Measurements from ENCODE around the gene PLS1.
"Not testable (repeated sequence)": the region's sequence is repeated elsewhere in the genome, so short reads cannot be mapped to it uniquely, and the experiment has no call there.

PLS1 gene

DNA sequence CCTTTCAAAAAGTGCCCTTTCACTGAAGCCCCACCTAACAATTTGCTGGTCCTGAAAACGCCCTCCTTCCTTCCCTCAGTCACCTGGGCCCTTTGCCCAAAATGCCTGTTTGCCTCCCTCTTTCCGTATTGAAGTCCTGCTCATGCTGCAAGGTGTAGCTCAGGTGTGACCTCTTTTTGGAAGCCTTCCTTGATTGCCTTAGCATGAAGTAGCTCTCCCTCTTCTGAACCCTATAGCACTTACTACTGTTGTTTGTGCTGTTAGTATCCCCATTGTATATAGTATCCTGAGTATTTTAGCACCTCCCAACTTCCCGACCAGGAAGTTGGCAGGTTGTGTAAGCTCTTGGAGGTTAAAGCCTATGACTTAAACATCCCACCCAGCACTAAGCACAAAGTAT lies 1.7 kb downstream of the PLS1 start:
- no peak for DNase-seq

DNA sequence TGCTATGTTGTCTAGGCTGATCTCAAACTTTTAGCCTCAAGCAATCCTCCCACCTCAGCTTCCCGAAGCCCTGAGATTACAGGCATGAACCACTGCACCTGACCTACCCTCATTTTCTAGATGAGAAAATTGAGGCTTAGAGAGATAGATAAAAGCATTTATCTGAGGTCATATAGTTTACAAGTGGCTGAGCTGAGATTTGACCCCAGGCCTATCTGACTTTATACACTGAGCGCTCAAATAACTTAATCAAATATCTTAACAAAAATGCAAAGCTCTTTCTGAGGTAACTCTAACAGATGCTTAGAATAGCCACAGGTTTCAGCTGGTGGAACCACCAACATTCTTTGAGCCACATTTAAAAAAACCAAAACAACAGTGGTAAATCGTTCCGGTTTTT lies 5.5 kb downstream of the PLS1 start:
- DNase-seq: no peak

DNA sequence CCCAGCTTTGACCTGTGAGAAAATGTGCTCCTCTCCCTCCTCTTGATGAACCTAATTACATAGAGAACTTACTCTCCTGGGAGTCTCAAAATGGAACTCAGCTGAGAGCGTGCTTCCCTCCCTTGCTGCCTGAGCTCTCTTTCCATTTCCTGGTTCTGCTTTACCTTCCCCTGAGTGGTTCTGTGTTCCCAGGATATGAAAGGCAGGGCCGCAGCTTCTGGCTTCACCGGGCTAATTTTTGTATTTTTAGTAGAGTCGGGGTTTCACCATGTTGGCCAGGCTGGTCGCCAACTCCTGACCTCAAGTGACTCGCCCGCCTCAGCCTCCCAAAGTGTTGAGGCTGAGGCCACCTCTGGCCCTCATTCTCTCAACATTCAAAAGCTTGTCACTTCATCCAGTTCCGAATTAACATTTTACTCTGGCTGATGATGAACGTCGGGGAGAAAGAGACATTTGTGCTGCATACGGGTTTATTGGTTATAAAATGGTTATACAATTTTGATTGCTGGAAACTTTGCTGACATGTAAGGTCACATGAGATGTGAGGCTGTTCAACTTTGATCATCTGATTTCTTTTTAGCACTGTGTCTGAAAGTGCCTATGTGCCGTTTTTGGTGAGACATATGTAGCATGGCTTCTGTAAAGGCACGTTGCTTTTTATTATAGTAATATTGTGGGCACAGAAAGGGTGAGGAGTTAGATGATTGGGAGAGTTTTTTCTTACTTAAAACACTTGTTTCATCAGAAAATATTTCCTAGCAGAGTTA lies 6.6 kb downstream of the PLS1 start:
- DNase-seq: no peak

DNA sequence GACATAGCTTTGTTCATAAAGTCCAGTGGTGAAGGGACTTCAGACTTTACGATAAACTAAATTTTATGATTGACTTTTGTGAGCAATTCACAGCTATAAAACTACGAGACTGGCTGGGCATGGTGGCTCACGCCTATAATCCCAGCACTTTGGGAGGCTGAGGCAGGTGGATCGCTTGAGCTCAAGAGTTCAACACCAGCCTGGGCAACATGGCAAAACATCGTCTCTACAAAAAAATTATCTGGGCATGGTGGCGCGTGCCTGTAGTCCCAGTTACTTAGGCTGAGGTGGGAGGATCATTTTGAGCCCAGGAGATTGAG lies 7.2 kb downstream of the PLS1 start:
- not testable (repeated sequence) for DNase-seq

DNA sequence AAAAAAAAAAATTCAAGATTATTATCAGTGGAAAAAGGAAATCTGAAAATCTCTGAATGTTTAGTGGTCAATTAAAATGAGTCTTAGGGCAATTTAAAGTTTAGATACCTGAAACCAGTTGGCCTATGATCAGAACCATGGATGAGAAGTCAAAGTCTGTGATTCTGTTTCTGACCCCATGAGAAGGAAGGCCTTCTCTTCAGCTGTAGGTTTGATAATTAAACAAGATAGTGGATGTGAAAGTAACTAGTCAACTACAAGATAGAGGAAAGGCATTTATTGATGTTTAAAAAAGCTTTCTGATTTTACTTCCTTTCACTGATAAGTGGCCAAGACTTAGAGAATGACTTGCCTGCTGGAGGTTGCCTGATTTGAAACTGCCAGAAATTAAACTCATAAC lies 8.7 kb downstream of the PLS1 start:
- no peak for DNase-seq

DNA sequence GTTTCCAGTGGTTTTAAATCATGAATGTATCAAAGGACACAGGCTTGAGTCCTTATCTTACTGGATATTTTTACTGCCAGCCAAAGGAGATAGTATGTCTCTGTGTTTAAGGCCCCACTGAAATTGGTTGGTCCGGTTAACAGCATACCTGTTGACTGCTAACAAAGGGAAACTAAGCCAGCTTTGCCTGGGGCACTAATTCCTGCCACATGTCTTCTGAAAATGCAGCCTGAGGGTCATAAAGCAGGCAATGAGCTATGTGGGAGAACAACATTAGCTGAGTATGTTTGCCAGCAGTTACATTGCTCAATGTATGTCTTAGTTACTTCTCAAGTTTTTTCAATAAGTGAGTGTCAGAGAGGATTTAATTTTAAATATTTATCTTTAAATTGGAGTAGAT lies 12.4 kb downstream of the PLS1 start:
- no peak for DNase-seq

DNA sequence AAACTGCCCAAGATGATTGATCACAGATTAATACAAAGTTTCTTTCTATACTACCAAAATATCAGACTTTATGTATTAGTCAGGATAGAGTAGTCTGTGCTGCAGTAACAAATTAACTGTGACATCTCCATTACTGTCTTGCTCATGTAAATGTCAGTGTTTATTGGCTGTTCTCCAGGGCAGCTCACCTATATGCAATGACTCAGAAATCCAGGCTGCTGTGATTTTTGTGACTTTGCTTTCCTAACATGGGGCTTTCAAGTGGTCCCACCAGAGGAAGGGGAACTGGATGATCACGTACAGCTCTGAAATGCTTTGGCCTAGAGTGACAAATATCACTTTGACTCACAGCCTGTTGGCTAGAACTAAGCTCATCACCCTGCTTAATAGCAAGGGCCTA lies 12.9 kb downstream of the PLS1 start:
- peak; percentile 5 for DNase-seq

DNA sequence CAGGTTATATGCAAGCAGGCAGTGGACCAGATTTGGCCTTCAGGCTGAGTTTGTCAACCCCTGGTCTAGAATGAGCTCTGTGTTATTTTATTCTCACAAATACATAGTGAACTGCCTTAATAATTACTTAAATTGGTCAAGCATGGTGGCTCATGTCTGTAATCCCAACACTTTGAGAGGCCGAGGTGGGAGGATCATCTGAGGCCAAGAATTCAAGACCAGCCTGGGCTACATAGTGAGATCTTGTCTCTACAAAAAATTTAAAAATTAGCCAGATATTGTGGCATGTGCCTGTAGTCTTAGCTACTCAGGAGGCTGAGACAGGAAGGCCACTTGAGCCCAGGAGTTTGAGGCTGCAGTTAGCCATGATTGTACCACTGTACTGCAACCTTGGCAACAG lies 15.0 kb downstream of the PLS1 start:
- DNase-seq: no peak

DNA sequence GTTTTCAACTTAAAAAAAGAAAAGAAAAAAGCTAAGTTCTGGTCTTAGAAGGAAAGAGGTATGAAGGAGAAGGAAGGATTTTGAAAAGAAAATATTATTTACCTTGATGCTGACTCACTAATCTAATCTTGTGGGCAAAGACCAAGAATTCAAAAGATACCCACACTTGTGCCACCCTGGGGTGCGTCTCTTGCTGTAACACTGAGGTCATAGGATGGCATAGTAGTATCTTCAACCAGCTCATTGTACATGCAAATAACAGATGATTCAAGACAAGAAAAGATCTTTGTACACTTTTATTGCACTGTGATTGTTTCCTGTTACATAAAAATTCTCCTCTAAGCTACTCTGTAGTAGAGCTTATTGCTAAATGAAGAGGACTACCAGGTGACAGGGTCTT lies 17.3 kb downstream of the PLS1 start:
- no peak for DNase-seq

DNA sequence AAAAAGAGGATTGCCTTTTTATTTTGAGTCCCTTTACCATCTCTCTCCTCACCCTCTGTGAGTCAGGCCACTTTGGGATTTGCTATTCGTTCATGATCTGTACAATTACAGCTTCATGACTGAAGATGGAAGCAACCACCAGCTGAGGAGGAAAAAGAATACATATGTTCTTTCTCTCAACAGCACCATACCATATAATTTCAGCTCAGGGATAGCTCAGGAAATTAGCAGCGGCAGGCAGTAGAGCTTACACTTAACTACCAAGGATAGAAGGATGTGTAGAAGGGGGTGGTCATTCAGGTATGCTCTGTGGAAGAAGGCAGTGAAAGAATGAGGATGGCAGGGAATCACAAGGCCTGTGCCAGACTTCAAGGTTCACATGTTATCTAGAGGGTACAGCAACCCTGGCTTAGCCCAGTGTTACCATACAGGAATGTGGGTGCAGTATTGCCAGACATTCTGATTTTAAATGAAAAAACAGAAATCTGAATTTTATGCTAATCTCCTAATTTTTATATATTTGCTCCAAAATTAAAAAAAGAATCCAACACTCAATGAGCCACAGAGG lies 17.9 kb downstream of the PLS1 start:
- DNase-seq: no peak

DNA sequence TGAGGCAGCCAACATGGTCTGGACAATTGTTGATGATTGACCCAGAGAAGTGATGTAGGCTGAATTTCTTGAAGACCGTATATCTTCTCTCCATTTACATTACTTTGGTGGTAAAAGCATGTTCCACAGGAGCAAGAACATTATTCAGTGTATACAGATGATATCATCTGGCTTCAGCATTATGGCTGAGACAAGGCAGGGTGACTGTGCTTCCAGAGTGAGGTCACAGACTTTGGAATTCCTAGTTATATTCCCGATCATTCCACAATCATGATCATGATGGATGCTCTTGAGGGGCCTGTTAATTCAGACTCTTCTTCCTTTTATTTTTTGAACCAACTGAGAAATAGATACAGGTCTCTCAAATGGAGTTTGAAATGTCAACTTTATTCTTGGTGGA lies 19.0 kb downstream of the PLS1 start:
- no peak for DNase-seq

DNA sequence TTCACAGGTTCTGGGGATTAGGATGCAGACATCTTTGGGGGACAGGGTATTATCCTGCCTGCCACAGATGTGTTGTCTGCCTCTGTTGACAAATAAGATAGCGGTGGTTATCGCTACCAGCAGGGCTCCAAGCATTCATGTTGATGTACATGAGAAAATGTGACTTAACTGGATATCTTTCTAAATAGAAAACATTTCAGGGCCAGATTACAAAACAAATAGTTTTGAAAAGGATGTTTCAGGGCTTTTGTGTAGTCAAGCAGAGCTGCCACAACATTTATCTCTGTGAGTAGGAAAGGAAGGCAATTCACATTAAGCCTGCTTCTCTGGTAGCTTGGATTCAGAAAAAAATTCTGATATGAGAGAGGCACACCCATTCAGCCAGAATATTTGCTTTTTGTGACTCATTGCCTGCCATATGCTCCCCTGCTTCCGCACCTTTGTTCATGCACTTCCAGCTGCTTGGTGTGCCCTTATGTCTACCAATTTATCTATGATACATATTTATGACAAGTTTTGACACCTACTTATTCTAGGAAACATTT lies 22.8 kb downstream of the PLS1 start:
- DNase-seq: no peak

DNA sequence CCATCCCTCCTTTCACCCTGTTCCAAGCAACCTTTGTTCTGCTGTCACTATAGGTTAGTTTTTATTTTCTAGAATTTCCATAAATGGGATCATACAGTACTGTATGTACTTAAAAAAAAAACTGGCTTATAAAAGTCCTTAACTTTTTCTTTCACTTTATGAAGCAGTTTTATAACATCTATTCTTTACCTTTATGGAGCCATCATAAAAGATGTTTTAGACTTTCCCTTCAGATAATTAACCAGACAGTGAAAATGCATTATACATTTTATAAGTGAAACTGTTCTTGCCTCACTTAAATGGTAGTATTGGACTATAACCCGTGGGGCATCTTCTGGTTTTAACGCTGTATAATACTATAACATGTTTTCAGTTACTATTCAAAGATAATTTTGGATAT lies 26.2 kb downstream of the PLS1 start:
- DNase-seq: no peak

DNA sequence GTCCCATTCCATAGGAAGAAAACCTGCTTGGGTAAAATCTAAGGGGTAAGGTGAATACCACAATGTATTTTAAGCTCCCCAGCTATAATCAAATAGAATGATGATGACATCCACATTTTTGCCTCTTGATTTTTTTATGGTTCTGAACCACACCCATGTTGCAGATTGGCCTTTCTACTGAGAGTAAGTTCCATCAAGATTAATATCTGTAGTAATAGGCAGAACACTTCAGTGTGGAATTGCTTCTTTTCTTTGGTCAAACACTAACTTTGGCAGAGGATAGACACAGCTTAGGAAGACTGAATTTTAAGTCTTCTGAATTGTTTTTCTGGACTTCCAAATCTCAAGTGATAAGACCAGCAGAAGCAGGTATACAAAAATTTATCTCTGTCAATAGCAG lies 27.0 kb downstream of the PLS1 start:
- no peak for DNase-seq

DNA sequence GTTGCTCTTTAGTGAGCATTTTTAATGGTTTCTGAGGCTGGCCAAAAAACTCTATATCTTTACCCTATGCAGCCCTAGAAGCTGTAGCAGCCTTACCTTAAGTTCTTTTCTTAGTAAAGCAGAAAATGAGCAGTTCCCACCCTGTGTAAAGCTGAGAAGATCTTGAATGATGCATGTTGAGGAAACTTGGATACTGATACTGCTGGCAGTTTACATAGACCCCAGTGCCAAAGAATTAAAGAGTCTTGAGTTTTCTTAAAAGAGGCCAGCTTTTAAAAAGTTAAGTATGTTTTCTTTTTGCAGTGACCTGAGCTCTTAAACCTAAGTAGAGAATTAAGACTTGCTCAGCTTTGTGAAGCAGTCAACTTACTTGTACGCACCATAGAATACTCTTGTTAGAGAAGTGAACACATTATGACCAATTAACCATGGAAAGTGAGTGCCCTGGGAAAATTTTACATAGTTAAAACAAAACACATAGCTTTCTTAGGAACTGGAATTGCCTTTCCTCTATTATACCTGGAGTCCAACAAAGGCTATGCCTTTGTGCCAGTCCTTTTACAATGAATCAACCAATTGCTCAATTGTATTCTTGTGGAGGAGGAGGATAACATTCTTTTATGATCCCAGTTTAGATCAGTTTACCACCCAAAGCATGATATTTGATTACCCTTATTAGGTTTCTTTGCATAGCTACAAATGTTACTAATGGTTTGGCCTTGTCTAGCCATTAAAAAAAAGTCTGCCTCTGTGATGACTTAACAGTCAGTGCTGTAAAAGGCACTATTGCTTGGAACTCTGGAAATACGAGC lies 28.4 kb downstream of the PLS1 start:
- no peak for DNase-seq

DNA sequence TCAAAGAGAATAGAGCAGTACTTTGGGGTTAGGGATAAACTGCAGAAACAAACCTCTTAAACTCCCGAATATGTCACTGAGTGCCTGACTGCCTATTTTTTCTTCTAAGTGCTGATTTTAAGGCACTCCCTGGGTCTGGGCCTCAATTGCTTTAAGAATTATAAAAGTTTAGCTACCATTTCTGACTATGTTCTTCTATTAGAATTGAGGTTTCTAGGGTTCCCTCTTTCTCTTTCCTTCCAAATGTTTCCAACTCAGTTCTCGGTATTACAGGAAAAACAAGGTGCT lies 28.9 kb downstream of the PLS1 start:
- DNase-seq: no peak

DNA sequence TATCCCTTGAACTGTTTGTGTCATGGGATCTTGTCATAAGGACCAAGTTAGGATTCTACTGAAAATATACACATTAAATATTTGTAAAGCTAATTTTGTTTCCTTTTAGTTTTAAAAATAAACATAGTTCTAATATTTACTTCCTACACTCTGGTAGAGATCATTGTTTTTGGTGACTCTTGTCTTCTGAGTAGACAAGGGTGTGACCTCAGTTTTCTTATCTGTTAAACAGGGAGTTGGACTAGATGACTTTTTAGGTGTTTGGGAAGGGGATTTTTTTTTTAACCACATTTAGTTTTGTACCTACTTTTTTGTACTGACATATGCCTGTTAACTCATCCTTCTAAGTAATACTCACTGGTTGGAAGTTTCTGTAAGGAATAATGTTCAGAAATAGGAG lies 30.8 kb downstream of the PLS1 start:
- DNase-seq: no peak

DNA sequence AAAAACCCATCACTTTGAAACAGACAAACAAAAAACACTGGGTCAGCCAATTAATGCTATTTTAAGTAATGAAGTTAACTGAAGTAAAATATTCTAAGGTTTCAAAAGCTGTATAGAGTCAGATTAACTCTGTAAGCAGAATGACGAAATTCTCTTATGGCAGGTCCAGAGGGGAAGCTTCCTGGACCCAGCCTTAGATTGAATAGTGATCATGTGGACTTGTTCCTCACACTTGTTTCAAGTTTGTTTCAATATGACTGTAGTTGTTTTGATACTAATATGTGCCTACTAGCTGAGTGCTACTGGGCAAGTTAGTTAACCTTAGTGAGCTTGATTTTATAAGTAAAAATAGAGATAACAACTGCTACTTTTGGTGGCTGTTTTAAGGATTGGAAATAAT lies 32.6 kb downstream of the PLS1 start:
- DNase-seq: peak; percentile 56

DNA sequence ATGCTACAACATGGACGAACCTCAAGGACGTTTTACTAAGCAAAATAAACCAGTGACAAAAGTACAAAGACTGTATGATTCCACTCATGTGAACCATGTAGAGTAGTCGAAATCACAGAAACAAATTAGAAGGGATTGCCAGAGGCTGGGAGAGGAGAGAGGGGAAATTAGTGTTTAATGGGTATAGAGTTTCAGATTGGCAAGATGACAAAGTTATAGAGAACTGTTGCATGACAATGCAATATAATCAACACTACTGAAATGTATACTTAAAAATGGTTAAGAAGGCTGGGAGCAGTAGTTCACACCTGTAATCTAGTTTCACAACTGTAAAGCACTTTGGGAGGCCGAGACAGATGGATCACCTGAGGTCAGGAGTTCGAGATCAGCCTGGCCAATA lies 36.9 kb downstream of the PLS1 start:
- no peak for DNase-seq

DNA sequence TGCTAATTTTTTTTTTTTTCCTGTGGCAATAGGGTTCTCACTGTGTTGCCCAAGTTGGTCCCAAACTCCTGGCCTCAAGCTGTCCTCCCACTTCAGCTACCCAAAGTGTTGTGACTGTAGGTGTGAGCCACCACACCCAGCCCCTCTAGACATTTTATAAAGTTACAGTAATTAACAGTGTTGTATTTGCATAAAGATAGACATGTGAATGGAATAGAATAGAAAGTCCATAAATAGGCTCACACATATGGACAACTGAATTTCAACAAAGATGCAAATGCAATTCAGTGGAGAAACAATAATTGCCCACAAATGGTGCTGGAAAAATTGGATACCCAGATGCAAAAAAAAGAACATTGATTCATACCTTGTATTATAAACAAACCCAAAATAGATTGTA lies 39.9 kb downstream of the PLS1 start:
- no peak for DNase-seq

DNA sequence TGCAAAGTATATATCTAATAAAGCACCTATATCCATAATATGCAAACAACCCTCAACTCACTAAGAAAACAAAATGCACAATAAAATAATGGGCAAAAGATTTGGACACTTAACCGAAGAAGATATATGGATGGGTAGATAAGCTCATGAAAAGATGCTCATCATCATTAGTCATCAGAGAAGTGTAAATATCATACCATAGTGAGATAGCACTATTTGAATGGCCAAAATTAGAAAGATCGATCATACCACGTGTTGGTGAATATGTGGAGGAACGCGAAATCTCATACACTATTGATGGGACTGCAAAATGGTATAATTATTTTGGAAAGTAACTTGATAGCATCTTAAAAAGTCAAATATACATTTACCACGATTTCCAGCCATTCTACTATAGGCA lies 40.5 kb downstream of the PLS1 start:
- no peak for DNase-seq

DNA sequence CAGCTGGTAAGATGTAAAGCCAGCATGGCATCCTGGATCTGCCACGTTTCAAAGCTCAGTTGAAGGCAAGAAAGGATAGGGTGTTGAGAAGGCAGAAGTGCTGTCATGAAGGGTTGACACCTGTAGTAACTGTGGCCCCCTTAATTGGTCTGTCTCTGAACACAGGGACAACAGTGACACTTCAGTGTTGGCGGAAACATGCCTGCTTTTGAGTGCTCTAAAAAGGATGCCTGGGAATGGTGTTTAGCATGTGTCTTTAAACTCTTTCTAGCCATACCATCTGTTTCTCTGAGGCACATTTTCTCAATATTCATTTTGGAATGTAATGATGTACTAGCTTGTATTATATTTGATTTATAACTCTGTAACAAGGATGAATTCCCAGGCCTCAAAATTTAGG lies 42.1 kb downstream of the PLS1 start:
- DNase-seq: no peak

DNA sequence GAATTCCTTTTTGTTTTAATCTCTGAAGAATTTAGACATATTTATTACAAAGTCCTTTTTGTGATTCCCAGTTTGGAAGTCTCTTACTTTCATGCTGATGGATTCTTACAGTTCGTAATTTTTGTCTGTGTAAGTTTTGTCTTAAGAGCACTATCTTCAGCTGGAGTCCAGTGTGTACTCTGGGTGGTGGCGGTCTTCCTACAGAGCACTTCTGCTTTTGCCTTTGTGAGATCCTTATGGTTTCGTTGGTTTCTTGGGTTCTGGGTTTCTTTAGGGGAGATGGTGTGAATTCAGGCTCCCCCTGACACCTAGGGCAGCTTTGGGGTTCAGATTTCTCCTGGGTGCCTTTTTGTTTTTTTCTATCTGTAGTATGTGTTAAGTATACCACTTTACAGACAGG lies 45.3 kb downstream of the PLS1 start:
- DNase-seq: no peak

DNA sequence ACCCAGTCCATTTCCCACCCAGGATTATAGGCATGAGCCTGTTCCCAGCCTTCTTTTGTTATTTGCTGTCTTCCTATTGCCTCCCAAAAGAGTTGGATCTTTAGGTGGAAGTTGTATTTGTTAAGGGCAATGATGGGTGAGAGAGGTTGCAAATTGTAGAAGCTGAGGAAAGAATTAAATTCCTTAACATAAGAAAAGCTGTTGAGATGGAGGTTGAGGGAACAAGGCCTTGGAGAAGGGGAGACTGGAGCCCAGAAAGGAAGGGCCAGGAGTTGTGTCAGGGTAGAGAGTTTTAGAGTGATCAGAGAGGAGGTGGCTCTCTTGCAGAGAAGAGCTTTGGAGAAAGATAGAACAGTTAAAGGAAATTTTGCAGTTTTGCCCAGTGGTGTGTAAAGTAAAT lies 46.8 kb downstream of the PLS1 start:
- DNase-seq: no peak

DNA sequence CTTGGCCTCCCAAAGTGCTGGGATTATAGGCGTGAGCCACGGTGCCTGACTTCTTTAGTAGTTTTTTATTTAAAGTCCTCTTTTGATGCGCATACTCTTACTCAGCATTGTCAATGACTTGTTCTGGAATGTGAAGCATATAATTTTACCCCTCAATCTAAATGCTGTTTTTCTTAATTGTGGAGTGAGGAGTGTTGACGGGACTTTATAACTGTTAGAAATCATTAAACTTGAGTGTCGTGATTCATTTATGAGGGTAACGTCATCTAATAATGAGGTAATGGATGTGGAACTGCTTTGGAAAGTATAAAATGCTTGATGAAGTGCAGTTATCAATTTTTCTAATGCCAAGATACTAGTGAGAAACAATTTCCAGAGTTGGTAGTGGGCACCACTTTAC lies 48.3 kb downstream of the PLS1 start:
- DNase-seq: no peak

Data from activated CD4-positive, alpha-beta T cell treated with anti-CD3 and anti-CD28 coated beads, Interleukin-10, Interleukin-2, amounts not matched to agents 100 ng/mL and 50 ng/mL, durations not matched to agents 16 hours and 8 hours (primary cell).